Epidermal melanocyte (primary cell): Measurements from ENCODE around the gene CCDC88A.
"Not testable (repeated sequence)": the region's sequence is repeated elsewhere in the genome, so short reads cannot be mapped to it uniquely, and the experiment has no call there.

Experiments used
- DNase-seq: peaks from one replicate; pipeline ENCODE4 v3.0.0; 2011; ENCODE audit warnings: low spot score; ENCODE audit not compliant: insufficient read length

The CCDC88A gene

DNA sequence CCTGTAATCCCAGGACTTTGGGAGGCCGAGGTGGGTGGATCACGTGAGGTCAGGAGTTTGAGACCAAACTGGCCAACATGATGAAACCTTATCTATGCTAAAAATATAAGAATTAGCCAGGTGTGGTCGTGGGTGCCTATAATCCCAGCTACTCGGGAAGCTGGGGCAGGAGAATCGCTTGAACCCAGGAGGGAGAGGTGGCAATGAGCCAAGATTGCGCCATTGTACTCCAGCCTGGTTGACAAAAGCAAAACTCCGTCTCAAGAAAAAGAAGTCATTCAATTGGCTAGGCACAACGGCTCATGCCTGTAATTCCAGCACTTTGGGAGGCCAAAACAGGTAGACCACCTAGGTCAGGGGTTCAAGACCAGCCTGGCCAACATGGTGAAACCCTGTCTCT is 178.1 kb downstream of the CCDC88A start:
- DNase-seq: not testable (repeated sequence)

DNA sequence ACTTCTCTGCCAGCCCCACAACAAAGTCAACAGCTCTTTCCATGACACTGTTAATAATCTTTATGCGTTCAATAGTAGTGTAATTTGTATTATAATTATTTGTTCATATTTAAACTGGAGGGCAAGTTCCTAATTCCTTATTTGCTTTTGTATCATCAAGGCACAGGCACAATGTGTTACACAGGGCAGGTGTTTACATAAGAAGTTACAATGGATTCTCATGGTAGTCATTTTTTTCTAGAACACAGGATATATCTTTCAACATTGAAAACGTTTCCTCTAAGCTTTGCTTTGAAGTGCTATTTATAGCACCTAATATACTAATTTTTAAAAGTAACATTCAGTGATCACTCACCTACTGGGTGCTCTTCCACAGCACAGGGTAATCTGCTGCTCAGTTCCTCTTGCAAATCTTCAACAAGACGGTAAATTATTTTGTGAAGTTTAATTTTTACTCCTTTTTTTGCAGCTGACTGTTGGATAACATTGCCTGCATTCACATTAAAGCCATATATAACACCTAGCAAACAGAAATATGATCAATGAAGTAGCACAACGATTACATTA is 179.9 kb downstream of the CCDC88A start:
- DNase-seq: no peak
